ENCODE measurements around the gene NDUFS7. TPM values are rescaled to one million over a fixed set of nuclear protein-coding genes. Genes with fewer than 3 reads are reported as not detected.

Gene NDUFS7
- total and polyA plus RNA-seq, 2 donors from 2014 or later: 85.5 to 265 TPM

DNA sequence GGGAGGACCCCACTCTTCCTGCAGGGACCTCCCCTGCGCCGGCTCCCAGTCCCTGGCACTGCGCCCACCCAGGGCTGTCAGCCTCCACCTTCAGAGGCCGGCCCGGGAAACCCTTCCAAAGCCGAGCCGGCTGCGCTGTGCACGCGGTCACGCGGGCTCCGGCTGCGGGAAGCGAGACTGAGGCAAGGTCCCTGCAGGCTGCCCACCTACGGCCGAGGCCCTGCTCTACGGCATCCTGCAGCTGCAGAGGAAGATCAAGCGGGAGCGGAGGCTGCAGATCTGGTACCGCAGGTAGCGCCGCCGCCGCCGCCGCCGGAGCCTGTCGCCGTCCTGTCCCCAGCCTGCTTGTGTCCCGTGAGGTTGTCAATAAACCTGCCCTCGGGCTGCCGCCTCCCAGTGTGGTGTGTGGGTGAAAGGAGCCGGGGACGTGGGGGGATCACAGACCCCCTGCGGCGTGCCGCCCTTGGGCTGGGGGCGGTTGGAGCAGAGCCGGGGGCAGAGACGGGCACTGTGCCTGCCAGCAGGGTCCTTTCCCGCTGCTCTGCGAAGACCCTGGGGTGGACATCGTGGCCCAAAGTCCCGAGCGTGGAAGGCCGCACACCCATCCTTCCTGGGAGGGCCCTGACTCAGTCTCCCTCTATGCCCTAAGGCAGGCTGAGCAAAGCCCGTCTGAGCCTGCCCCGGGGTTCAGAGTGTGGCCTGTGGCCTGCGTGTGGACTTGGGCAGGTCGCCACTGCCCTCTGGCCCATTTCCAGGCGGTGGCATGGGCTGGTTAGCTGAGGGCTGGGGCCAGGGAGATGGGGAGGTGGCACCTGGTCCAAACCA lies 11.7 kb downstream of the NDUFS7 start:
- Histone ChIP-seq H3K4me3 (ENCODE audit: low read length in 3 of 3) (no peak overlapping the region), H3K4me1 (ENCODE audit: control insufficient read depth in 2 of 3, insufficient read depth in 2 of 3, low read depth in 1 of 3, low read length in 3 of 3) (peaks cover 0 to 3% (median 0%) of the 10 kb centered on the region in 3 donors)
- TF ChIP-seq, protein P1, sequence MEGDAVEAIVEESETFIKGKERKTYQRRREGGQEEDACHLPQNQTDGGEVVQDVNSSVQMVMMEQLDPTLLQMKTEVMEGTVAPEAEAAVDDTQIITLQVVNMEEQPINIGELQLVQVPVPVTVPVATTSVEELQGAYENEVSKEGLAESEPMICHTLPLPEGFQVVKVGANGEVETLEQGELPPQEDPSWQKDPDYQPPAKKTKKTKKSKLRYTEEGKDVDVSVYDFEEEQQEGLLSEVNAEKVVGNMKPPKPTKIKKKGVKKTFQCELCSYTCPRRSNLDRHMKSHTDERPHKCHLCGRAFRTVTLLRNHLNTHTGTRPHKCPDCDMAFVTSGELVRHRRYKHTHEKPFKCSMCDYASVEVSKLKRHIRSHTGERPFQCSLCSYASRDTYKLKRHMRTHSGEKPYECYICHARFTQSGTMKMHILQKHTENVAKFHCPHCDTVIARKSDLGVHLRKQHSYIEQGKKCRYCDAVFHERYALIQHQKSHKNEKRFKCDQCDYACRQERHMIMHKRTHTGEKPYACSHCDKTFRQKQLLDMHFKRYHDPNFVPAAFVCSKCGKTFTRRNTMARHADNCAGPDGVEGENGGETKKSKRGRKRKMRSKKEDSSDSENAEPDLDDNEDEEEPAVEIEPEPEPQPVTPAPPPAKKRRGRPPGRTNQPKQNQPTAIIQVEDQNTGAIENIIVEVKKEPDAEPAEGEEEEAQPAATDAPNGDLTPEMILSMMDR (IDR thresholded peaks at IDR 0.05; ENCODE audit: borderline replicate concordance, extremely low read depth, insufficient read depth): no peak

DNA sequence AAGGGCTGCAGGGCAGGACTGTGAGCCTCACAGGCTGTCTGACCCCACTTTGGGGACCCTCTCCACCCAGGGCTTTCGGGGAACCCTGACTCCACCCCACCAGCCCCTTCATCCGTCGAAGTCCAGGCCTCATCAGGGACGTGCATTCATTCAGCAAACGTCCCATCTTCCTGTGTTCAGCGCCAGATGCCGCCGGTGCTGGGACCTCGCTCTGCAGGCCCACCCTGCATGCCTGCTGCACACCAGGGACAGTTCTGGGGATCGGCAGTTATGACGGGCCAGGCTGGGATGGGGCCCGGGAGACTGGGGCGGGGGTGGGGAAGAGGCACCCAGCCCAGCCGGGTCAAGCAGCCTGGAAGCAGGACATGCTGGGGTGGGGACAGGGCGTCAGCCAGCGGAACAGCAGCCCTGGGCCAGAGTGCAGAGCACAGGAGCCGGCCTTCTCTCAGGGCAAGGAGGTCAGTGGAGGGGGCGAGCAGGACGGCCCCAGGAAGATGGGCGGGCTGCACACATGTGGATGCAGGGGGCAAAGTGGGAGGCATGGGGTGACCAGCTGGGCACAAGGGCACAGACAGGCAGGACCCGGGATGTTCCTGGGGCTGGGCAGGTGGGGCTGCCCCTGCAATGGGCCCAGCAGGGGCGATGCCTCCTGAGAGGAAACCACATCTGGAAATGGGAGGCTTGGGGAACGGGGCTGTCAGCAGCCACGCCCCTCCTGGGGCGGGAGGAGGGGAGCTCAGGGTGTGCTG lies 12.5 kb downstream of the NDUFS7 start:
- Histone ChIP-seq H3K9ac (ENCODE audit: low read length in 3 of 3) (no peak overlapping the region), H3K4me3 (ENCODE audit: low read length in 3 of 3) (no peak overlapping the region), H3K27ac (ENCODE audit: low read depth in 2 of 2, low read length in 2 of 2) (no peak overlapping the region), H3K9me3 (ENCODE audit: control insufficient read depth in 2 of 3, insufficient read depth in 1 of 3, low read length in 3 of 3) (no peaks in the 10 kb centered on the region), H3K36me3 (ENCODE audit: control insufficient read depth in 2 of 3, insufficient read depth in 3 of 3, low read length in 3 of 3) (peaks cover 0 to 10% (median 9%) of the 10 kb centered on the region in 3 donors), H3K27me3 (ENCODE audit: control insufficient read depth, insufficient read depth, low read length) (no peaks in the 10 kb centered on the region), H3K4me1 (ENCODE audit: control insufficient read depth in 2 of 3, insufficient read depth in 2 of 3, low read depth in 1 of 3, low read length in 3 of 3) (peaks cover 0 to 8% (median 0%) of the 10 kb centered on the region in 3 donors)
- intact Hi-C loops (cut with DNase I): no loop called here
- TF ChIP-seq, protein P1 (IDR thresholded peaks at IDR 0.05; ENCODE audit: borderline replicate concordance, extremely low read depth, insufficient read depth): no peak
- DNase-seq (peak in 1 of 5 donors; percentile 69), FAIRE-seq (no peak)

More for the DNA sequence above, 11.7 kb downstream of the NDUFS7 start:
- no peaks in the 10 kb centered on the region for H3K27me3 ChIP-seq (ENCODE audit: control insufficient read depth, insufficient read depth, low read length)
- intact Hi-C loops (cut with DNase I): no loop called here
- H3K36me3 ChIP-seq (ENCODE audit: control insufficient read depth in 2 of 3, insufficient read depth in 3 of 3, low read length in 3 of 3): peaks cover 0 to 15% (median 12%) of the 10 kb centered on the region in 3 donors
- no peaks in the 10 kb centered on the region for H3K9me3 ChIP-seq (ENCODE audit: control insufficient read depth in 2 of 3, insufficient read depth in 1 of 3, low read length in 3 of 3)
- H3K9ac ChIP-seq (ENCODE audit: low read length in 3 of 3): no peak overlapping the region
- FAIRE-seq (no peak), DNase-seq (peak in 1 of 5 donors; percentile 74)
- no peak overlapping the region for H3K27ac ChIP-seq (ENCODE audit: low read depth in 2 of 2, low read length in 2 of 2)

DNA sequence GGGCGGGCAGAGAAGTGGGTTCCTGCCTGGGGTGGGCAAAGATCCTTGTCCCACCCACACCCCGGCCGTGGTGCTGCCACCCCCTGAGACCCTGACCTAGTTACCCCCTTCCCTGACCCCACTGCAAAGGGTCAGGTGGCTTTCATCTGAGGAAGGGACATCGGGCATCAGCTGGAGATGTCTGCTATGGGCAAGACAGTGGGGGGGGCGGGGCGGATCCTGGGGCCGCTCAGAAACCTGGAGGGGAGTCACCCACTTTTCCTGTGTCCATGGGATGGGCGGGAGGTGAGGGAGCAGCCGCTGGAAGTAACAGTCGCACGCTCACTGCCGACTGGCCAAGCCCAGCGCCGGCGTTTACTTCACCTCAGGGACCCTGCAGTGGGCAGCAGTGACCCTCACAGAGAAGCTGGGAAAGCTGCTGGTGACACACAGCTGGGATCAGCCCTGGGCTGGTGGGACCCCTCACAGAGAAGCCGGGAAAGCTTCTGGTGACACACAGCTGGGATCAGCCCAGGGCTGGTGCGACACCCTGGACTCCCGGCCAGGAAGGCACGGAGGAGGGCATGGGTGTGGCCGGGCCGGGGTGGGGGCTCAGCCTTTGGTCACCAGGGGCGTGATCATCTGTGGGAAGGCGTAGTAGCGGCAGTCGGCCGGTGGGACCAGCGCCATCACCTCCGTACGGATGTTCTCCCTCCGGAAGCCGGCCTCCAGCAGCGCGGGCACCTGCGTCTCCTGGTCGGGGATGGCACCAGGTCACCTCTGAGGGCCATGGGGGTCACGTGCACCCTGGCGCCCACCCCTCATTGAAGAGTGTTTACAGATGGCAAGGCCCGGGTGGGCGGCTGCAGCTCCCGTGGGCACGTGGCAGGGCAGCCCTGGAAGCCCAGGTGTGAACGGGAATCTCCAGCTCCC lies 13.3 kb downstream of the NDUFS7 start:
- Histone ChIP-seq H3K36me3 (ENCODE audit: control insufficient read depth in 2 of 3, insufficient read depth in 3 of 3, low read length in 3 of 3) (peaks cover 0 to 10% (median 9%) of the 10 kb centered on the region in 3 donors), H3K4me1 (ENCODE audit: control insufficient read depth in 2 of 3, insufficient read depth in 2 of 3, low read depth in 1 of 3, low read length in 3 of 3) (peaks cover 0 to 8% (median 0%) of the 10 kb centered on the region in 3 donors), H3K9ac (ENCODE audit: low read length in 3 of 3) (no peak overlapping the region), H3K4me3 (ENCODE audit: low read length in 3 of 3) (no peak overlapping the region), H3K27ac (ENCODE audit: low read depth in 2 of 2, low read length in 2 of 2) (no peak overlapping the region), H3K9me3 (ENCODE audit: control insufficient read depth in 2 of 3, insufficient read depth in 1 of 3, low read length in 3 of 3) (no peaks in the 10 kb centered on the region), H3K27me3 (ENCODE audit: control insufficient read depth, insufficient read depth, low read length) (no peaks in the 10 kb centered on the region)
- FAIRE-seq (no peak), DNase-seq (peak in 1 of 5 donors; percentile 80)
- TF ChIP-seq, protein P1 (IDR thresholded peaks at IDR 0.05; ENCODE audit: borderline replicate concordance, extremely low read depth, insufficient read depth): no peak
- intact Hi-C loops (cut with DNase I): no loop called here

All from kidney (tissue), 14 donors.